Body of pancreas (tissue), 4 donors: ENCODE data around the gene TMEM200C. TPM values are rescaled to one million over a fixed set of nuclear protein-coding genes. Genes with fewer than 3 reads are reported as not detected.

Experiments used
- ATAC-seq: fragments of 150-250 bp; one replicate; pipeline ENCODE4 v1.9.1; 2016
- DNase-seq, 4 donors: peaks; one replicate each; pipeline ENCODE4 v3.0.0-alpha.2; 2019
- H3K27ac ChIP-seq, 4 donors: fragments of 200-600 bp; sonication (generic); 1 replicate in 3 of 4; 2 replicates in 1 of 4; pipeline versions ENCODE4 v1.5.1 to v1.6.1; 2016 to 2019; ENCODE audit warnings: mild to moderate bottlenecking in 1 of 4, mixed read lengths in 1 of 4, moderate library complexity in 1 of 4
- H3K27me3 ChIP-seq, 2 donors: fragments of 200-600 bp; sonication (generic); one replicate each; pipeline ENCODE4 v1.6.0; 2016; ENCODE audit warnings: mild to moderate bottlenecking in 1 of 2
- H3K36me3 ChIP-seq, 2 donors: fragments of 200-600 bp; sonication (generic); replicated peaks in 1 of 2; 2 replicates each; pipeline ENCODE4 v1.5.1; 2016; ENCODE audit warnings: low read depth in 2 of 2; ENCODE audit not compliant: insufficient read depth in 1 of 2
- H3K4me1 ChIP-seq: fragments of 200-600 bp; sonication (generic); one replicate; pipeline ENCODE4 v1.6.0; 2016
- H3K4me3 ChIP-seq, 2 donors: fragments of 200-600 bp; sonication (generic); 1 replicate in 1 of 2; 2 replicates in 1 of 2; pipeline ENCODE4 v1.5.1; 2016 to 2019
- H3K9me3 ChIP-seq, 3 donors: fragments of 200-600 bp; sonication (generic); 1 replicate in 2 of 3; 2 replicates in 1 of 3; pipeline ENCODE4 v1.5.1; 2016
- CTCF ChIP-seq, 7 experiments: fragments of 450-650 bp in 4 of 7; fragments of 200-600 bp in 3 of 7; sonication (generic) in 3 of 7; IDR thresholded peaks; one replicate each; pipeline ENCODE4 v1.5.1; 2016 to 2019; ENCODE audit warnings: antibody characterized with exemption in 7 of 7
- POLR2A ChIP-seq, 3 donors: fragments of 450-650 bp; IDR thresholded peaks; one replicate each; pipeline ENCODE4 v1.6.1; 2016; ENCODE audit warnings: antibody characterized with exemption in 3 of 3, mild to moderate bottlenecking in 2 of 3
- WGBS, 2 donors: methylation state at CpG; one replicate each; pipeline ENCODE4 v1.1.5; 2017; 5-methylcytosine and 5-hydroxymethylcytosine counted together
- intact Hi-C: fragments of 100-400 bp; cut with DNase I; formaldehyde crosslinking; loops from one replicate; pipeline ENCODE4 v1.15.1; 2023
- total RNA-seq, 2 donors: library from RNA; depleted of rRNA; stranded (reverse); fragments of >200 nt; gene quantifications; one replicate each; pipeline ENCODE4 v1.1.0, GENCODE V29; 2016

TMEM200C gene
- total RNA-seq, 2 donors from 2014 or later, result 0.78 TPM; not detected in 1

- no peaks in the 10 kb centered on the region for H3K9me3 ChIP-seq
- H3K27me3 ChIP-seq, result no peaks in the 10 kb centered on the region
- intact Hi-C loops, result no loop called here
- H3K4me3 ChIP-seq, result no peak overlapping the region
- WGBS, 2 donors, result 78% methylated on average over 3 of the region's 3 CpGs
- no peaks in the 10 kb centered on the region for H3K4me1 ChIP-seq
- no peak for DNase-seq
- TF ChIP-seq CTCF (IDR thresholded peaks at IDR 0.05) (no peak), POLR2A (IDR thresholded peaks at IDR 0.05) (no peak)
- no peaks in the 10 kb centered on the region for H3K36me3 ChIP-seq
- no peak for ATAC-seq
- H3K27ac ChIP-seq, result no peak overlapping the region
These were observed 23.0 kb upstream of the TMEM200C start for GRCh38 chr18:5918205-5918858.

GRCh38 chr18:5914951-5915350 is 19.6 kb upstream of the TMEM200C start:
- intact Hi-C loops, result no loop called here
- no peaks in the 10 kb centered on the region for H3K4me1 ChIP-seq
- H3K27me3 ChIP-seq, result no peaks in the 10 kb centered on the region
- ATAC-seq, result no peak
- no peak for DNase-seq
- H3K36me3 ChIP-seq, result no peaks in the 10 kb centered on the region
- no peak overlapping the region for H3K27ac ChIP-seq
- WGBS, 2 donors, result 54 to 58% methylated on average over 5 of the region's 5 CpGs
- H3K9me3 ChIP-seq, result no peaks in the 10 kb centered on the region
- no peak overlapping the region for H3K4me3 ChIP-seq
- TF ChIP-seq CTCF (IDR thresholded peaks at IDR 0.05), result no peak
- TF ChIP-seq POLR2A (IDR thresholded peaks at IDR 0.05), result no peak

- H3K9me3 ChIP-seq, result no peaks in the 10 kb centered on the region
- H3K36me3 ChIP-seq, result no peaks in the 10 kb centered on the region
- ATAC-seq (no peak), DNase-seq (no peak)
- TF ChIP-seq POLR2A (IDR thresholded peaks at IDR 0.05), result no peak
- no peak for TF ChIP-seq CTCF (IDR thresholded peaks at IDR 0.05)
- intact Hi-C loops, result no loop called here
- WGBS, 2 donors, result 39 to 53% methylated on average over 1 of the region's 1 CpG
- H3K27ac ChIP-seq, result no peak overlapping the region
- no peak overlapping the region for H3K4me3 ChIP-seq
- no peaks in the 10 kb centered on the region for H3K27me3 ChIP-seq
- no peaks in the 10 kb centered on the region for H3K4me1 ChIP-seq
These were observed 18.7 kb upstream of the TMEM200C start for GRCh38 chr18:5914016-5914415.

- DNase-seq, result no peak
- no peaks in the 10 kb centered on the region for H3K27me3 ChIP-seq
These were observed 17.2 kb upstream of the TMEM200C start for GRCh38 chr18:5912566-5912965.

More at GRCh38 chr18:5912566-5912965, 17.2 kb upstream of the TMEM200C start:
- TF ChIP-seq POLR2A (IDR thresholded peaks at IDR 0.05), result no peak
- TF ChIP-seq CTCF (IDR thresholded peaks at IDR 0.05), result no peak
- Histone ChIP-seq H3K4me3 (no peak overlapping the region), H3K27ac (no peak overlapping the region), H3K9me3 (no peaks in the 10 kb centered on the region), H3K36me3 (no peaks in the 10 kb centered on the region), H3K4me1 (no peaks in the 10 kb centered on the region)
- intact Hi-C loops, result no loop called here
- 66 to 75% methylated on average over 7 of the region's 7 CpGs for WGBS, 2 donors
- no peak for ATAC-seq
